ENCODE measurements around the gene APPBP2. TPM values are rescaled to one million over a fixed set of nuclear protein-coding genes. Genes with fewer than 3 reads are reported as not detected.
"Not testable (repeated sequence)": the region's sequence is repeated elsewhere in the genome, so short reads cannot be mapped to it uniquely, and the experiment has no call there.

Gene APPBP2
- polyA plus RNA-seq, 3 donors, result 54.2 to 56.3 (median 54.6) TPM

DNA sequence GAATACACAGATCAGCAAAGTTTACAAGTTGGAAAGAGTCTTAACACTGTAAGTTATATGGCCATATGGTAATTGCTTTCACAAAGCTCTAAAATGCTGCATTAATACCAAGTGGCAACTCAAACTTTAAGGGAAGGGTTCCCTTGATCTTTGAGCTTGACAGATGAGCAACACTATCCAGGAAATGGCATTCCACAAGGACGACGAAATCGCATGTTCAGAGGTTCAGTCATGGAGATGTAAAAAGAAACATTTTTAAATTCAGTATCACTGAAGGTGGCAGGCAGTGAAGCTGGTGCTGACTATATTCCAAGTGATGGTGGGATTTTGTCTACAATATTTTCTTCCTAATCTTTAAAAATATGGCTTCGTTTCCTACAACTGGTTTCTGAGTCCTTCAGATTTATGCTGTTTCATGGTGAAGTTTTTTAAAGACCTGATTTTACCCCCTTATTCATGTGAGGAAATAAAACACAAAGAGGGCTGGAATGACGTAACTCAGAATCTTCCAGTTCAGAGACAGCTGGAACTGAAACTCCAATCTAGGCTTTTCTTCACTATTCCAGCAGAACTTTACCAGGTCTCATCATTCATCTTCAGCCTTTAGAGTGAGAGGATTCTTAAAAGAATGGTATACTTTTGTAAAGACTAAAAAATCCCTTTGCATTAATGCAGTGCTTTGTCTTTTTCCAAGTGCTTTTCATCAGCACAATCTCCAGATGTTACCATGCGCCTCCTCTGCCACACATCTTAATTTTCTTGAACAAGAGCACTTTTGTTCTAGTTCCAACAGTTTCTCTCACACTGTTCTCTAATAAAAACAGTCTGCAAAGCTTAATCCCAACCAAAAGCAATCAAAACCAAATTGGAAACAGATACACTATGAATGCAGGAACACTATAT, 83.5 kb downstream of the APPBP2 start:
- no peak for DNase-seq (ENCODE audit: low read depth in 3 of 3, low spot score in 2 of 3)

DNA sequence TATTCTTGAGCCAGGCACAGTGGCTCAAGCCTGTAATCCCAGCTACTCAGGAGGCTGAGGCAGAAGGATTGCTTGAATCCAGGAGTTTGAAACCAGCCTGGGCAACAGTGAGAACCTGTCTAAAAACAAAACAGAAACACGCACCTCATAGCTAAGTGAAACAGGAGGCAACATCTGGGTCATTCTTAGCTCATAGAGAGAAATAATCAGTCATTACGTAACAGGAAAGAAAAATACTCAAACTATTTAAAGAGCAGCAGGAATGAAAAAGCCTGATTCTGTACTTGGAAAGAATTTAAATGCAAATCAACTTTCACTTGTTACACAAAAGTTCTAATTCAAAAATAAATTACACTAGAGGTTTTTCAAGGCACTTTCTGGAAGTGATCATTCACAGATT, 86.5 kb downstream of the APPBP2 start:
- no peak for DNase-seq (ENCODE audit: low read depth in 3 of 3, low spot score in 2 of 3)

DNA sequence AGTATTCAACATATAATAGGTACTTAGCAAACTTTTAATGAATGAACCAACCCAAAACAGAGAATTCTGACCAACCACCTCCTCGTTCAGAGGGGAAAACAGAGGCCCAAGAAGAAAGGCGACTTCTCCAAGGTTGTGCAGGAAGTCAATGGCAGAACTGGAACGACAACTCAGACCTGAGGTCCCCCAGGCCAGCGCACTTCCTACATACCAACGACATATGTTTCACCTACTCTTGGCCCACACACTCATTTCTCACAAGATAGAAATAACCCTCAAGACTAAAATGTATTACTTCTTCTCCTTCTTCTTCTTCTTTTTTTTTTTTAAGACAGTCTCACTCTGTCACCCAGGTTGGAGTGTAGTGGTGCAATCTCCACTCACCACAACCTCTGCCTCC, 89.4 kb downstream of the APPBP2 start:
- no peak for DNase-seq (ENCODE audit: low read depth in 3 of 3, low spot score in 2 of 3)

DNA sequence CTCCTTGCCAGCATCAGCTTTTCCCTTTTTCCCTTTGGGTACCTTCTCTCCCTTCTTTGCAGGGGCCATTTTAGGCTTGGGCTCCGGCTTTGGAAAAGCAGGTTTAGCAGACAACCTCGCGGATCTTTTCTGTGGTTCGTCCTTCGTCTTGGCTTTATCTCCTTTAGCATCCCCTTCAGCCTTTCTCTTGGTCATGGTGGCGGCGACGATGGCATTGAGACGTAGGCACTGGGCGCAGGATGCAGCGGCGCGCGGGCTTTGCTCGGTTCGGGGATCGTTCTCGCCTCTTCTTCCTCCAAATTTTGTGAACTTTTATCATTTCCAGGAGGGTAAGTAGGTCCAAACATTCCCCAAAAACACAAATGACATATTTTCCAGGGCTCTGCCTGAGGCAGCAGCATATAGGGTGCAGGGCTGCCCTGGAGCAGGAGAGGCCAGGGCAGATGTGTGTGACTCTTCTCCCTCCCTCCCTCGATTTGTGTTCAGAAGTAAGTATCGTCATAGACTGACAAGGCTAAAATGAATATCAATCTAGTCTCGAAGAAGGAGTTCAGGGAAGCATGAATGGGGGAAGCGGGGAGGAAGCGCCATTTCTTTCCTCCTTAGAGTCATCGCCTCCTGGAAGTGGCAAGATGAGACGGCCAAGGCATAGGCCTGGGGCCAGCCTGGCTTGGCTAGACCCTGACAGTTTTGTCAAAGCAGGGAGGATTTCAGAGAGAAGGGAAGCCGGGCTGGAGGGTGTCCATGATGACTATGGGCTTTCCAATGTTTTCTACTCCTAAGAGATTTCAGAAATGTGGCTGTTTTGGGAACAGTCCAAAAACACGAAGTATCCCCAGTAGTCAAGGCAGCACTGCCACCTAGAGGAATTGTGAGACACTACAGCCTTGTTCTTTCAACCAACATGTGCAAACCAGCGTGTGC, 90.5 kb downstream of the APPBP2 start:
- peak; percentile 74 to 83 (median 76) for DNase-seq (ENCODE audit: low read depth in 3 of 3, low spot score in 2 of 3)

DNA sequence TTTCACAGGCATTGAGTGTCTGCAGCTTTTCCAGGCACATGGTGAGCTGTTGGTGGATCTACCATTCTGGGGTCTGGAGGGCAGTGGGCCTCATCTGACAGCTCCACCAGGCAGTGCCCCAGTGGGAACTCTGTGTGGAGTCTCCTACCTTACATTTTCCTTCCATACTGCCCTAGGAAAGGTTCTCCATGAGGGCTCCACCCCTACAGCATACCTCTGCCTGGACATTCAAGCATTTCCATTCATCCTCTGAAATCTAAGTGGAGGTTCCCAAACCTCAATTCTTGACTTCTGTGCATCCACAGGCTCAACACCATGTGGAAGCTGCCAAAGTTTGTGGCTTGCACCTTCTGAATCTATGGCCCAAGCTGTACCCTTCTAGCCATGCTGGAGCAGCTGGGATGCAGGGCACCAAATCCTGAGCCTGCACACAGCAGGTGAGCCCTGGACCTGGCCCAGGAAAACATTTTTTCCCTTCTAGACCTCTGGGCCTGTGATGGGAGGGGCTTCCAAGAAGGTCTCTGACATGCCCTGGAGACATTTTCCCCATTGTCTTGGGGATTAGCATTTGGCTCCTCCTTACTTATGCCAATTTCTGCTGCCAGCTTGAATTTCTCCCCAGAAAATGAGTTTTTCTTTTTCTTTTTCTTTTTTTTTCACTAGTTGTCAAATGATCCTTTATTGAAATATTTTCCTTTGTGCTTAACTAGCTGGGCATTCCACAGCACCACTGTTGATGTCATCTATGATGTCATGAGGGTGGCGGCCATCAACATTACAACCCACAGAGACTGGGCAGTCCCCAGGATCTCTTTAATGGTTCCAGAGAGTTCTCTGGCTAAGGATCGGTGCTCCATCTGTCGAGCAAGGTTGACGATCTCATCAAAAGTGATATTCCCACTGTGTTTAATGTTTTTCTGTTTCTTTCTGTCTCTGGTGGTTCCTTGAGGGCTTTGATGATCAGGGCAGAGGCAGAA, 92.7 kb downstream of the APPBP2 start:
- not testable (repeated sequence) for DNase-seq (ENCODE audit: low read depth in 3 of 3, low spot score in 2 of 3)

DNA sequence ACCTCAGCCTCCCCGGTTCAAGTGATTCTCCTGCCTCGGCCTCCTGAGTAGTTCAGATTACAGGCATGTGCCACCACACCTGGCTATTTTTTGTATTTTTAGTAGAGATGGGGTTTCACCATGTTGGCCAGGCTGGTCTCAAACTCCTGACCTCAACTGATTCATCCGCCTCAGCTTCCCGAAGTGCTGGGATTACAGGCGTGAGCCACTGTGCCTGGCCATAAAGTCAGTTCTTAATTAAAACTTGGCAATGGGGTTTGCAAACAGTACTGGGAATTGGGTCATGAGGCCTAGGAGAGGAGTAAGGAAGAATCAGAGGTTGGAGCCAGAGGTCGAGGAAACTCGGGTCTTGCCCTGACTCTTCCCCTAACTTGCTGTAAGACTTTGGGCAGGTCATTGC, 95.5 kb downstream of the APPBP2 start:
- DNase-seq (ENCODE audit: low read depth in 3 of 3, low spot score in 2 of 3), result not testable (repeated sequence)

DNA sequence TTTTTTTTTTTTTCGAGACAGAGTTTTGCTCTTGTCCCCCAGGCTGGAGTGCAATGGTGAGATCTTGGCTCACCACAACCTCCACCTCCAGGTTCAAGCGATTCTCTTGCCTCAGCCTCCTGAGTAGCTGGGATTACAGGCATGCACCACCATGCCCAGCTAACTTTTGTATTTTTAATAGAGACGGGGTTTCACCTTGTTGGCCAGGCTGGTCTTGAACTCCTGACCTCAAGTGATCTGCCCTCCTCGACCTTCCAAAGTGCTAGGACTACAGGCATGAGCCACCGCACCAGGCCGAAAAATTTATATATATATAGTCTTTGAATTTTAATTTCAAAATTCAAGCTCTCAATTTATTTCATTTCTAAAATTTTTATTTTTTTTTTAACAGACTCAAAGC, 97.6 kb downstream of the APPBP2 start:
- DNase-seq (ENCODE audit: low read depth in 3 of 3, low spot score in 2 of 3), result not testable (repeated sequence)

DNA sequence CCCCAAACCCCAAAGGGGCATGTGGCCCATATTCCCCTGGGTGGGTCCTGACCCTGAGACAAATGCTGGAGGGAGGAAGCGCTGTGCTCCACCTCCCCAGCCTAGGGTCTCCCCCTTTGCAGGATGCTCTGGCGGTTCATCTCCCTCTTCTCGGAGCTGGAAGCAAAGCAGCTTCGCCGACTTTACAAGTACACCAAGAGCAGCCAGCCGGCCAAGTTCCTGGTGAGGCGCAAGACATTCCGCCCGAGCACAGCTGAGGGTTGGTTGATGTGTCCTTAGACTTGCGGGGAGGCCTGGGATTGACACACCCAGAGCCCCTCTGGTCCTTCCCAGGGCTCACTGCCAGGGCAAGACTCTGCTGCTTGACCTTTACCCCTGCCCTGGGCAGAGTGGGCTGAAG, 99.4 kb downstream of the APPBP2 start:
- no peak for DNase-seq (ENCODE audit: low read depth in 3 of 3, low spot score in 2 of 3)

DNA sequence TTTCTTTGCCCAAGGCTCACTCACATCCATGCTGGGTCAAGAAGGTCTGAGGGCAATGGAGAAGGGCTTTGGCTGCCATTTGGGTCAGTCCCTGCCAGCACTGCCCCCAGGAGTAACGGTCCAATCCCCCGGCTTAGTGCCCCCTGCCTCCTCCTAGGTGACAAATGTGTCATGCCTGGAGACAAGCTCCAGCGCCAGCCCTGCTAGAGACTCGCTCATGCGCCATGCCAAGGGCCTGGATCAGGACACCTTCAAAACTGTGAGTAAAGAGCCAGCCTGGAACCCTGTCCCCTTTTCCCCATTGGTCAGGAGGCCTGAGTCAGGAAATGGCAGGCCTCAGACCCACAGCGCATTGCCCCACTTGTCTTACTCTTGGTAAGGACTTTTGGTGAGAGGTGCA, 100.4 kb downstream of the APPBP2 start:
- DNase-seq (ENCODE audit: low read depth in 3 of 3, low spot score in 2 of 3), result no peak

DNA sequence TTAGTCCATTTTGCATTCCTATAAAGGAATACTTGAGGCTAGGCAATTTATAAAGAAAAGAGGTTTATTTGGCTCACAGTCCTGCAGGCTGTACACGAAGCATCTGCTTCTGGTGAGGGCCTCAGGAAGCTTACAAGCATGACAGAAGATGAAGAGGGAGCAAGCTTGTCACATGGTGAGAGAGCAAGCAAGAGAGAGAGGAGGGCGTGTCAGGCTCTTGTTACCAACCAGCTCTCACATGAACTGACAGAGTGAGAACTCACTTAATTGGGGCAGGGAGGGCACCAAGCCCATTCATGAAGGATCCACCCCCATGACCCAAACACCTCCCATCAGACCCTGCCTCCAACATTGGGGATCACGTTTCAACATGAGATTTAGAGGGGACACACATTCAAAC, 102.2 kb downstream of the APPBP2 start:
- no peak for DNase-seq (ENCODE audit: low read depth in 3 of 3, low spot score in 2 of 3)

DNA sequence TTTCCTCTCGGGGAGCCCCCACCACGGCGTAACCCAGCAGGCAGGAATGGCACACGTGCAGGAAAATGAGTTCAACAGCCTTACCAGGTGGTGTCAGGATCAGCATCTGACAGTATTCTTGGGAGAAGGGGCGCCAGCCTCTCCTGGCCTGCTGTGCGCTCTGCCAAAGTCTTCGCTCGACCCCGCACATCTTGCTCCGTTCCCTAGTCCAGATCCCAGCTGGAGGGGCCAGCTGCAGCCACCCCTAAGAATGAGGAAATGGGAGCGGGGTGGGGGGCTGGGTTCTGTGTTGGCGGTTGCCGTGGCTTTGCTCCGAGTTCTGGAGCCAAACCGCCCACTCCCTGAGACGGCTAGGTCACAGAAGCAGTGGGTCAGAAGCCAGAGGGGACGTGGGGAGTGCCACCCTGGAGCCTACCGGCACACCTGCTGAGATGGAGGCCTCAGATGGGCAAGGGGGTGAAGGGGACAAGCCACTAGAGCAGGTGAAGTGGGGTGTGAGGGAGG, 103.8 kb downstream of the APPBP2 start, which contains the start of gene CHCT1:
TSS of gene CHCT1 (plus strand) at position 328 of the 504 bp plus-strand sequence. CDS start at position 432, 104 bp downstream.
- DNase-seq (ENCODE audit: low read depth in 3 of 3, low spot score in 2 of 3), result no peak

DNA sequence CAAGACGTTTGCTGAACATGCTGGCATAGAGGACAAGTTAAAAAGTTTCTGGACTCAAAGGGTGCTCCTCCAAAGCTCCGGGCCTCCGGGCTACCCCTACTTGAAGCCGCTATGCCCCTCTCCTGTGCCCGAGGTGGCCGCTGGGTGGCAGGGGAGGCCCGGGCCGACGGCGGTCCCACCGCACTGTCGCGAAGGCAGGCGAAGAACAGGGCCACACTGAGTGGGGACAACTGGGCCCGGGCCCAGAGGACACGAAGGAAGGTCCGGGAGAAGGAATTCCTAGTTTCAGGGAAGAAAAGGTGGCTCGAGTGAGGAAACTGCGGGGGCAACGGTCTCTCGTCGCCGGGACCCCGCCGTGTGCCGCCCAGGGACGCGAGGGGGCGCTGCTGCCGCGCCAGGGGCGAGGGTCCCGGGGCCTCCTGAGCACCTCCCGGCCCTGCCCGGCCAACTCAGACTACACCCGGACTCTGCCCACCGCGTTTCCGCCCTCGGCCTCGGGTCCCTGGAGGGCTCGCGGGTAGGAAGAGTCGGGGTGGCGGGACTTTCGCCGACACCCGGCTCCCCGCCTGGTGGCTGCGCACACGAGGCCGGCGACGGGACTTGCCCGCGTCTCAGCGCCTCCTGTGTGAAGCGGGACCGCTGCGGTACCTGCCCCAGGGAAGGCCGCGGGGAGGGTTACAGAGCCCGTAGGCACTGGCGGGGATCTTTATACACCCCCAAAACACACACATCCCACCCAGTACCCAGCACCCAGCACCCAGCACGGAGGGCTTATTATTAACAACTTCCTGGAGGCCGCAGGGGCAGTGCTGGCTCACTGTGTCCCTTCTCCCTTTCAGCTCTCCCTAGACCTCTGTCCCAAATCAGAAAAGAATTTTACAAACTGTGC, 104.5 kb downstream of the APPBP2 start:
- DNase-seq (ENCODE audit: low read depth in 3 of 3, low spot score in 2 of 3), result peak in 2 of 3 donors; percentile 48 to 49

DNA sequence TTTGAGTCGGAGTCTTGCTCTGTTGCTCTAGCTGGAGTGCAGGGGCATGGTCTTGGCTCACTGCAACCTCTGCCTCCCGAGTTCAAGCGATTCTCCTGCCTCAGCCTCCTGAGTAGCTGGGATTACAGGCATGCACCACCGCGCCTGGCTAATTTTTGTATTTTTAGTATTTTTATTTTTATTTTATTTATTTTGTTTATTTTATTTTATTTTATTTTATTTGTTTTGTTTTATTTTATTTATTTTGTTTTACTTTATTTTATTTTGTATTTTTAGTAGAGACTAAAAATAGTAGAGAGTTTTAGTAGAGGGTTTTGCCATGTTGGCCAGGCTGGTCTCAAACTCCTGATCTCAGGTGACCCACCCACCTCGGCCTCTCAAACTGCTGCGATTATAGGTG, 106.2 kb downstream of the APPBP2 start:
- DNase-seq (ENCODE audit: low read depth in 3 of 3, low spot score in 2 of 3), result not testable (repeated sequence)

DNA sequence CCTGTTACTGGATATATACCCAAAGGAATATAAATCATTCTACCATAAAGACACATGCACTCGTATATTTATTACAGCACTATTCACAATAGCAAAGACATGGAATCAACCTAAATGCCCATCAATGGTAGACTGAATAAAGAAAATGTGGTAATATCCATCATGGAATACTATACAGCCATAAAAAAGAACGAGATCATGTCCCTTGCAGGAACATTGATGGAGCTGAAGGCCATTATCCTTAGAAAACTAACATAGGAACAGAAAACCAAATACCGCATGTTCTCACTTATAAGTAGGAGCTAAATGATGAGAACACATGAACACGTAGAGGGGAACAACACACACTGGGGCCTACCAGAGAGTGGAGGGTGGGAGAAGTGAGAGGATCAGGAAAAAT, 107.0 kb downstream of the APPBP2 start:
- not testable (repeated sequence) for DNase-seq (ENCODE audit: low read depth in 3 of 3, low spot score in 2 of 3)

DNA sequence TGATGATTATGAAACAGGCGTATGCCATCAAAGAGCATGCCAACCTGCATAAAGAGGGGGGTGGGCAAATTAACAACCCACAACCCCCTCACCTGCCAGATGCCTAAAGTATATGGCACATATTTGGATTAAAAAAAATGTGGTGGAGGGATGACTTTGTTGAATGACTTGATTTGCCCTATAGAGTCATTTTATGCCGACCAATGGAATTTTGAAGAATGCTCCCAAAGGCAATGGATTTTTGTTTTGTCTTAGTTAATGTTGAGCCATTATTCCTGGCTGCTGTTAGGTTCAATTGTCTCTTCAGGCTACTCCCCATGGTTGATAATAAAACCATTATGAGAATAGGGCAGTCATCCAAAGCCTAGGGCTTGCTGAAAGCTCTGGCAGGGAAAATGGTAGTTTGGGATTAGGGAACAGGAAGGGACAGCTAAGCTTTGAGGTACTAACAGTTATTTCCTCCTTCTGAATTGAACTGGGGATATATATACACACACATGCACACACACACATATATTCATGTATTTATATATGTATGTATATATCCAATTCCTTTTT, 109.6 kb downstream of the APPBP2 start:
- DNase-seq (ENCODE audit: low read depth in 3 of 3, low spot score in 2 of 3), result no peak

DNA sequence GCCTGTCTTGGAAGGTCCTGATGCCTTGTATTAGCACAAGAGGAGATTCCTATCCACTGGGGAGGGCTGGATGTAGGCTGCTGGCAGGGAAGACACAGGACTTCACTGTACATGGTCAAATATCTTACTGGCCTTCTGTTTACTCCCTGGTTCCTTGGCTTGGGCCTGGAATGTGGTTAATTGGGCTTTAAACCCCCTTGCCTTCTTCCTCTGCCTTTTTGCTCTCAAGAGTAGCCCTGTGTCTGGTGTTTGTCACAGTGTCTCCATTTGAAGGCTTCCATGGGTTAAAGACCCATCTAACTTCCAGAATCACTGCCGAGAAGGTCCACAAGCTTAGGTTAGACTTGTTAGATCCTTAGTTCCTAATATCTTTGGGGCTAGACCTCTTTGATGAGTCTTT, 110.9 kb downstream of the APPBP2 start:
- DNase-seq (ENCODE audit: low read depth in 3 of 3, low spot score in 2 of 3), result no peak

DNA sequence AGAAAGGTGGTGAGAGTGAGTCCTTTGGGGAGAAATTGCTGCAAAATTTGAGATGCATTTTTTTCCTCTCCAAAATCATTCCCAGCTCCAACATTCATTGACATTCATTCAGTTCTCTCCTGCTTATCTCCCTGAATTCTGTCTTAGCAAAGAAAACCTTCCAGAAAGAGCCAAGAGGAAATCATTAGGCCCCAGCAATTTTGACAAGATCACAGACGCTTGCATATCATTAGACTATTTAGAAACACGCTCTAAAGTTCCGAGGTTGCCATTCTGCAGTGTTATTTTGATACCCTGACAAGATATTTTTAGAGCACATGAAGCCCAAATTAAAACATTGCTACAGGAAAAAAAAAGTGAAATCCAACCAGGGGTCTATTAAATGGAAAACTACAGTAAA, 113.3 kb downstream of the APPBP2 start:
- no peak for DNase-seq (ENCODE audit: low read depth in 3 of 3, low spot score in 2 of 3)

DNA sequence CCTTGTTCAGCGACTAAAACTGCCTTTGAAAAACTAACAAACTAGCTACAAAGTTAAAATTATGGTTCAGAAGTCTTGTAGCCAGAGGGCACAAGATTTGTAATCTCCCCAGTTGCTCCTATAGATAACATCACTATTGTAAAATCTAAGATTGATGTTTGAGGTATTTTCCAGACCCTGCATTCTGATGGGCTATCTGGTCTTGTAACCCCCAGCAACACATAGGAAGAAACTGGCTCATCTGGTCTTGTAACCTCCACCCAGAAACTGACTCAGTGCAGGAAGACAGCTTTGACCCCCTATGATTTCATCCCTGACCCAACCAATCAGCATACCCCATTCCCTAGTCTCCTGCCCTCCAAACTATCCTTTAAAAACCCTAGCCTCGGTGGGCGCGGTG, 116.0 kb downstream of the APPBP2 start:
- DNase-seq (ENCODE audit: low read depth in 3 of 3, low spot score in 2 of 3), result no peak

DNA sequence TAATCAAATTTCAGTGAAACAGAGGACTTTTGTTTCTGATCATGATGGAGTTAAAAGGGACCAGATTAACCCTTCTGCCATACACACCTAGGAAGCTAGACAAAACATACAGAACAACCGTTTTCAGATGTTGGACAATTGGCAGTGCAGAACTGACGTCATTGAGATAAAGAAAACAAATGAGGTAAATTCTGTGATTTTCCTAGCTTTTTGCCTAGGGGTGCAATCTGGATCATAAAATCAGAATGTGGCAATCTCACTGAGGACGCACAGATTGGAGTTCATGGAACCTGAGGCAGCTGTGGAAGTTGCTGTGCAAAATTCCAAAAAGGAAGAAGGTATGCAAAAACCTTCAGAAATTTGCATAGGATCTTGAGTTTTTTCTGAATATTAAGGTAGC, 119.2 kb downstream of the APPBP2 start:
- DNase-seq (ENCODE audit: low read depth in 3 of 3, low spot score in 2 of 3), result no peak

Measured in right renal cortex interstitium (tissue), 3 donors.